HepG2 (cell line): ENCODE results near the gene PSD4. TPM values are rescaled to one million over a fixed set of nuclear protein-coding genes. Genes with fewer than 3 reads are reported as not detected.

Experiments used
- AHR ChIP-seq: IDR thresholded peaks from 2 replicates; pipeline ENCODE4 v1.6.1; 2018; ENCODE audit warnings: missing genetic modification reagents, missing compliant biosample characterization
- ATAD3A ChIP-seq: sonication (generic); formaldehyde crosslinking; IDR thresholded peaks from 2 replicates; pipeline ENCODE4 v1.4.0; 2020; ENCODE audit warnings: missing genetic modification reagents
- HOXA3 ChIP-seq: sonication (generic); formaldehyde crosslinking; IDR thresholded peaks from 2 replicates; pipeline ENCODE4 v1.5.0; 2020; ENCODE audit warnings: missing genetic modification reagents
- MEIS1 ChIP-seq: sonication (generic); formaldehyde crosslinking; IDR thresholded peaks from 2 replicates; pipeline ENCODE4 v1.9.0; 2021; ENCODE audit warnings: mild to moderate bottlenecking, missing genetic modification reagents, moderate library complexity, borderline replicate concordance
- NFKB2 ChIP-seq: sonication (generic); formaldehyde crosslinking; IDR thresholded peaks from 2 replicates; pipeline ENCODE4 v1.4.0; 2020; ENCODE audit warnings: missing genetic modification reagents, borderline replicate concordance
- PAX8 ChIP-seq: sonication (generic); formaldehyde crosslinking; IDR thresholded peaks from 2 replicates; pipeline ENCODE4 v1.8.0; 2022; ENCODE audit warnings: mild to moderate bottlenecking, missing genetic modification reagents, borderline replicate concordance
- SALL2 ChIP-seq: sonication (generic); formaldehyde crosslinking; IDR thresholded peaks from 2 replicates; pipeline ENCODE4 v1.8.1; 2023; ENCODE audit warnings: mild to moderate bottlenecking, missing genetic modification reagents, inconsistent platforms
- ZMYM3 ChIP-seq: sonication (generic); formaldehyde crosslinking; IDR thresholded peaks from 2 replicates; pipeline ENCODE4 v1.5.1; 2020; ENCODE audit warnings: mild to moderate bottlenecking, missing genetic modification reagents
- ZNF44 ChIP-seq: sonication (generic); formaldehyde crosslinking; IDR thresholded peaks from 2 replicates; pipeline ENCODE4 v1.5.1; 2020; ENCODE audit warnings: mild to moderate bottlenecking, missing genetic modification reagents
- ZNF570 ChIP-seq: sonication (generic); formaldehyde crosslinking; IDR thresholded peaks from 2 replicates; pipeline ENCODE4 v1.4.0; 2020; ENCODE audit warnings: mild to moderate bottlenecking, missing genetic modification reagents, borderline replicate concordance
- polyA plus RNA-seq, 8 experiments: library from polyadenylated mRNA; depleted of rRNA in 3 of 8; stranded (reverse) in 7 of 8; unstranded in 1 of 8; fragments of >200 nt; fragmentation: Illumina TruSeq in 4 of 8; extraction: Trizol in 4 of 8; gene quantifications; 2 replicates each; pipeline versions ENCODE4 v1.2.1 to v1.2.3, GENCODE V29; 2011 to 2016; ENCODE audit warnings: low read depth in 4 of 8, missing spikeins in 1 of 8, mixed read lengths in 1 of 8; ENCODE audit not compliant: insufficient read depth in 1 of 8
- total RNA-seq, 5 experiments: library from RNA; depleted of rRNA; stranded (reverse); fragments of >200 nt; fragmentation: Illumina TruSeq; extraction: Trizol; gene quantifications; 2 replicates each; pipeline ENCODE4 v1.2.3, GENCODE V29; 2016; ENCODE audit warnings: low read depth in 1 of 5
- TF ChIP-seq, protein P1 (sequence below): sonication (generic); formaldehyde crosslinking; IDR thresholded peaks from 2 replicates; pipeline ENCODE4 v1.9.0; 2021; ENCODE audit warnings: missing genetic modification reagents, borderline replicate concordance
- TF ChIP-seq, protein P2 (sequence below): sonication (generic); formaldehyde crosslinking; IDR thresholded peaks from 2 replicates; pipeline ENCODE4 v1.5.1; 2020; ENCODE audit warnings: mild to moderate bottlenecking, missing genetic modification reagents, borderline replicate concordance
- TF ChIP-seq, protein P3 (sequence below): sonication (generic); formaldehyde crosslinking; IDR thresholded peaks from 2 replicates; pipeline ENCODE4 v1.4.0; 2020; ENCODE audit warnings: missing genetic modification reagents
- TF ChIP-seq, protein P4 (sequence below), 2 experiments: IDR thresholded peaks; 2 replicates each; pipeline ENCODE4 v1.6.1; 2011 to 2012; ENCODE audit warnings: low read length in 2 of 2, borderline replicate concordance in 1 of 2, low read depth in 1 of 2, mild to moderate bottlenecking in 1 of 2, moderate library complexity in 1 of 2

Gene PSD4
- total and polyA plus RNA-seq, 2 of the 13 experiments (the other 11 are each of a cell fraction or from before 2014, with no cell fraction given), result 5.8 to 9.4 TPM

DNA sequence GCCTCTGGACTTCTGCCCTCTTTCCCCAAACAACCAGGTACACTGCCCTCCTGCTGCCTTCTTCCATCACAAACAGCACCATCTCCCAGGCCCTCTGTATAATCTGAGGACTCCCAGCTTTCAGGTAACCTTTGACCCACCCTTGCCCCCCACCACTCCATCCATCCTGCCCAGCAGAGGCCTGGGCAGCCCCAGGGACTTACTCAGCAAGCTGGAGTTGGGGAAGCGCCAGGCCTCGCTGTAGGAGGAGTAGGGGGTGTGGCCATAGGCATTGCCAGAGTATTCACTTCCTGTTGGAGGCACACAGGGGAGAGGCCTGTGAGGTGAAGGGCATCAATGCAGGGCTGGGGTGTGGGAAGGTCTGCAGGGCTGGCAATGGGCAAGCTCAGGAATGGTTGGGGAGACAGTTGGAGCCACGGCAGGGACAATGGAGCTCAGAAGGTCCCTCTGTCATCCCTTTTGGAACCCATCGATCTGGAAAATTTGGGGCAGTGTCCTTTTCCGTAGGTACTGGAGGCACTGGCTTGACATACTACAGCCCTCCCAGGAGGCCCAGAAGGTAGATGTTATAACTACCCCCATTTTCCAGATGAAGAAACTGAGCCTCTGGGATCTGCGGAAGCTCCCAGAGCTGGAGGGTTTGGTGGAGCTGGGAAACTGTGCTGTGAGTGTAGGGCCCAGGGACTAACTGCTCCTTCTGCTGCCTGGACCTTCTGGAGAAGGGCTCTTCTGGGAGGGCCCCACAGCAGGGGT, 46.3 kb downstream of the PSD4 start (continued):
- TF ChIP-seq, protein P1, sequence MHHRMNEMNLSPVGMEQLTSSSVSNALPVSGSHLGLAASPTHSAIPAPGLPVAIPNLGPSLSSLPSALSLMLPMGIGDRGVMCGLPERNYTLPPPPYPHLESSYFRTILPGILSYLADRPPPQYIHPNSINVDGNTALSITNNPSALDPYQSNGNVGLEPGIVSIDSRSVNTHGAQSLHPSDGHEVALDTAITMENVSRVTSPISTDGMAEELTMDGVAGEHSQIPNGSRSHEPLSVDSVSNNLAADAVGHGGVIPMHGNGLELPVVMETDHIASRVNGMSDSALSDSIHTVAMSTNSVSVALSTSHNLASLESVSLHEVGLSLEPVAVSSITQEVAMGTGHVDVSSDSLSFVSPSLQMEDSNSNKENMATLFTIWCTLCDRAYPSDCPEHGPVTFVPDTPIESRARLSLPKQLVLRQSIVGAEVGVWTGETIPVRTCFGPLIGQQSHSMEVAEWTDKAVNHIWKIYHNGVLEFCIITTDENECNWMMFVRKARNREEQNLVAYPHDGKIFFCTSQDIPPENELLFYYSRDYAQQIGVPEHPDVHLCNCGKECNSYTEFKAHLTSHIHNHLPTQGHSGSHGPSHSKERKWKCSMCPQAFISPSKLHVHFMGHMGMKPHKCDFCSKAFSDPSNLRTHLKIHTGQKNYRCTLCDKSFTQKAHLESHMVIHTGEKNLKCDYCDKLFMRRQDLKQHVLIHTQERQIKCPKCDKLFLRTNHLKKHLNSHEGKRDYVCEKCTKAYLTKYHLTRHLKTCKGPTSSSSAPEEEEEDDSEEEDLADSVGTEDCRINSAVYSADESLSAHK (CRISPR knock-in tag), result no peak
- peak; percentile 70; the same call in 1 of the 2 replicates for TF ChIP-seq HOXA3 (CRISPR knock-in tag)
- TF ChIP-seq ATAD3A (CRISPR knock-in tag), result no peak
- TF ChIP-seq NFKB2 (CRISPR knock-in tag), result peak; percentile 80; the same call in 1 of the 2 replicates
- TF ChIP-seq, protein P2, sequence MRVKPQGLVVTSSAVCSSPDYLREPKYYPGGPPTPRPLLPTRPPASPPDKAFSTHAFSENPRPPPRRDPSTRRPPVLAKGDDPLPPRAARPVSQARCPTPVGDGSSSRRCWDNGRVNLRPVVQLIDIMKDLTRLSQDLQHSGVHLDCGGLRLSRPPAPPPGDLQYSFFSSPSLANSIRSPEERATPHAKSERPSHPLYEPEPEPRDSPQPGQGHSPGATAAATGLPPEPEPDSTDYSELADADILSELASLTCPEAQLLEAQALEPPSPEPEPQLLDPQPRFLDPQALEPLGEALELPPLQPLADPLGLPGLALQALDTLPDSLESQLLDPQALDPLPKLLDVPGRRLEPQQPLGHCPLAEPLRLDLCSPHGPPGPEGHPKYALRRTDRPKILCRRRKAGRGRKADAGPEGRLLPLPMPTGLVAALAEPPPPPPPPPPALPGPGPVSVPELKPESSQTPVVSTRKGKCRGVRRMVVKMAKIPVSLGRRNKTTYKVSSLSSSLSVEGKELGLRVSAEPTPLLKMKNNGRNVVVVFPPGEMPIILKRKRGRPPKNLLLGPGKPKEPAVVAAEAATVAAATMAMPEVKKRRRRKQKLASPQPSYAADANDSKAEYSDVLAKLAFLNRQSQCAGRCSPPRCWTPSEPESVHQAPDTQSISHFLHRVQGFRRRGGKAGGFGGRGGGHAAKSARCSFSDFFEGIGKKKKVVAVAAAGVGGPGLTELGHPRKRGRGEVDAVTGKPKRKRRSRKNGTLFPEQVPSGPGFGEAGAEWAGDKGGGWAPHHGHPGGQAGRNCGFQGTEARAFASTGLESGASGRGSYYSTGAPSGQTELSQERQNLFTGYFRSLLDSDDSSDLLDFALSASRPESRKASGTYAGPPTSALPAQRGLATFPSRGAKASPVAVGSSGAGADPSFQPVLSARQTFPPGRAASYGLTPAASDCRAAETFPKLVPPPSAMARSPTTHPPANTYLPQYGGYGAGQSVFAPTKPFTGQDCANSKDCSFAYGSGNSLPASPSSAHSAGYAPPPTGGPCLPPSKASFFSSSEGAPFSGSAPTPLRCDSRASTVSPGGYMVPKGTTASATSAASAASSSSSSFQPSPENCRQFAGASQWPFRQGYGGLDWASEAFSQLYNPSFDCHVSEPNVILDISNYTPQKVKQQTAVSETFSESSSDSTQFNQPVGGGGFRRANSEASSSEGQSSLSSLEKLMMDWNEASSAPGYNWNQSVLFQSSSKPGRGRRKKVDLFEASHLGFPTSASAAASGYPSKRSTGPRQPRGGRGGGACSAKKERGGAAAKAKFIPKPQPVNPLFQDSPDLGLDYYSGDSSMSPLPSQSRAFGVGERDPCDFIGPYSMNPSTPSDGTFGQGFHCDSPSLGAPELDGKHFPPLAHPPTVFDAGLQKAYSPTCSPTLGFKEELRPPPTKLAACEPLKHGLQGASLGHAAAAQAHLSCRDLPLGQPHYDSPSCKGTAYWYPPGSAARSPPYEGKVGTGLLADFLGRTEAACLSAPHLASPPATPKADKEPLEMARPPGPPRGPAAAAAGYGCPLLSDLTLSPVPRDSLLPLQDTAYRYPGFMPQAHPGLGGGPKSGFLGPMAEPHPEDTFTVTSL (CRISPR knock-in tag), result no peak
- TF ChIP-seq ZMYM3 (CRISPR knock-in tag), result peak; percentile 86
- no peak; the same call in 1 of the 2 replicates for TF ChIP-seq PAX8 (CRISPR knock-in tag)
- TF ChIP-seq ZNF44 (CRISPR knock-in tag), result no peak
- TF ChIP-seq SALL2 (CRISPR knock-in tag), result no peak
- TF ChIP-seq ZNF570, result no peak
- TF ChIP-seq, protein P3, sequence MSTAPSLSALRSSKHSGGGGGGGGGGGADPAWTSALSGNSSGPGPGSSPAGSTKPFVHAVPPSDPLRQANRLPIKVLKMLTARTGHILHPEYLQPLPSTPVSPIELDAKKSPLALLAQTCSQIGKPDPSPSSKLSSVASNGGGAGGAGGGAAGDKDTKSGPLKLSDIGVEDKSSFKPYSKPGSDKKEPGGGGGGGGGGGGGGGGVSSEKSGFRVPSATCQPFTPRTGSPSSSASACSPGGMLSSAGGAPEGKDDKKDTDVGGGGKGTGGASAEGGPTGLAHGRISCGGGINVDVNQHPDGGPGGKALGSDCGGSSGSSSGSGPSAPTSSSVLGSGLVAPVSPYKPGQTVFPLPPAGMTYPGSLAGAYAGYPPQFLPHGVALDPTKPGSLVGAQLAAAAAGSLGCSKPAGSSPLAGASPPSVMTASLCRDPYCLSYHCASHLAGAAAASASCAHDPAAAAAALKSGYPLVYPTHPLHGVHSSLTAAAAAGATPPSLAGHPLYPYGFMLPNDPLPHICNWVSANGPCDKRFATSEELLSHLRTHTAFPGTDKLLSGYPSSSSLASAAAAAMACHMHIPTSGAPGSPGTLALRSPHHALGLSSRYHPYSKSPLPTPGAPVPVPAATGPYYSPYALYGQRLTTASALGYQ (CRISPR knock-in tag), result no peak
- no peak for TF ChIP-seq AHR
- TF ChIP-seq MEIS1 (CRISPR knock-in tag), result no peak
- TF ChIP-seq, protein P4, sequence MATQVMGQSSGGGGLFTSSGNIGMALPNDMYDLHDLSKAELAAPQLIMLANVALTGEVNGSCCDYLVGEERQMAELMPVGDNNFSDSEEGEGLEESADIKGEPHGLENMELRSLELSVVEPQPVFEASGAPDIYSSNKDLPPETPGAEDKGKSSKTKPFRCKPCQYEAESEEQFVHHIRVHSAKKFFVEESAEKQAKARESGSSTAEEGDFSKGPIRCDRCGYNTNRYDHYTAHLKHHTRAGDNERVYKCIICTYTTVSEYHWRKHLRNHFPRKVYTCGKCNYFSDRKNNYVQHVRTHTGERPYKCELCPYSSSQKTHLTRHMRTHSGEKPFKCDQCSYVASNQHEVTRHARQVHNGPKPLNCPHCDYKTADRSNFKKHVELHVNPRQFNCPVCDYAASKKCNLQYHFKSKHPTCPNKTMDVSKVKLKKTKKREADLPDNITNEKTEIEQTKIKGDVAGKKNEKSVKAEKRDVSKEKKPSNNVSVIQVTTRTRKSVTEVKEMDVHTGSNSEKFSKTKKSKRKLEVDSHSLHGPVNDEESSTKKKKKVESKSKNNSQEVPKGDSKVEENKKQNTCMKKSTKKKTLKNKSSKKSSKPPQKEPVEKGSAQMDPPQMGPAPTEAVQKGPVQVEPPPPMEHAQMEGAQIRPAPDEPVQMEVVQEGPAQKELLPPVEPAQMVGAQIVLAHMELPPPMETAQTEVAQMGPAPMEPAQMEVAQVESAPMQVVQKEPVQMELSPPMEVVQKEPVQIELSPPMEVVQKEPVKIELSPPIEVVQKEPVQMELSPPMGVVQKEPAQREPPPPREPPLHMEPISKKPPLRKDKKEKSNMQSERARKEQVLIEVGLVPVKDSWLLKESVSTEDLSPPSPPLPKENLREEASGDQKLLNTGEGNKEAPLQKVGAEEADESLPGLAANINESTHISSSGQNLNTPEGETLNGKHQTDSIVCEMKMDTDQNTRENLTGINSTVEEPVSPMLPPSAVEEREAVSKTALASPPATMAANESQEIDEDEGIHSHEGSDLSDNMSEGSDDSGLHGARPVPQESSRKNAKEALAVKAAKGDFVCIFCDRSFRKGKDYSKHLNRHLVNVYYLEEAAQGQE (IDR thresholded peaks at IDR 0.05; ENCODE audit: borderline replicate concordance in 1 of 2, low read depth in 1 of 2, low read length in 2 of 2), result peak in 1 of 2 experiments; percentile 15; a peak in 1 of 4 replicates
